K562 (cell line): ENCODE data around the gene EXD2. TPM values are rescaled to one million over a fixed set of nuclear protein-coding genes. Genes with fewer than 3 reads are reported as not detected.

Experiments used
- ID3 ChIP-seq, 2 experiments: fragments of 250-450 bp in 1 of 2; fragments of 450-650 bp in 1 of 2; sonication (Bioruptor Pico) in 1 of 2; IDR thresholded peaks; 2 replicates each; pipeline versions ENCODE4 v1.6.1 to v1.8.0; 2016 to 2021; ENCODE audit warnings: mild to moderate bottlenecking in 2 of 2, moderate library complexity in 2 of 2, missing compliant biosample characterization in 1 of 2, missing genetic modification characterization in 1 of 2
- MCM7 ChIP-seq, 2 experiments: fragments of 450-650 bp; IDR thresholded peaks; 2 replicates each; pipeline ENCODE4 v1.6.1; 2016 to 2018
- SMAD4 ChIP-seq: fragments of 250-450 bp; sonication (Bioruptor Pico); conservative IDR thresholded peaks from 2 replicates; pipeline ENCODE4 v1.8.0; 2021; ENCODE audit warnings: inconsistent platforms, mild to moderate bottlenecking, moderate library complexity
- WHSC1 ChIP-seq: IDR thresholded peaks from one replicate; pipeline ENCODE4 v1.6.1; 2012; ENCODE audit warnings: low read length, control low read depth, inconsistent platforms
- YY1 ChIP-seq, 3 experiments: IDR thresholded peaks; 2 replicates each; pipeline ENCODE4 v1.6.1; 2011; ENCODE audit warnings: low read length in 2 of 3, mild to moderate bottlenecking in 2 of 3, moderate library complexity in 2 of 3, borderline replicate concordance in 1 of 3, control low read depth in 1 of 3, low read depth in 1 of 3; ENCODE audit not compliant: insufficient read depth in 3 of 3, insufficient replicate concordance in 2 of 3, control insufficient read depth in 1 of 3, insufficient read length in 1 of 3; ENCODE audit errors: extremely low read depth in 1 of 3
- polyA plus RNA-seq, 8 experiments: library from polyadenylated mRNA; depleted of rRNA in 4 of 8; stranded (reverse) in 5 of 8; unstranded in 3 of 8; fragments of >200 nt; fragmentation: Nextera tagmentation in 2 of 8; fragmentation: Illumina TruSeq in 1 of 8; extraction: Ambion mirVana in 2 of 8; extraction: Trizol in 1 of 8; gene quantifications; 2 replicates each; pipeline versions ENCODE4 v1.2.1 to v1.2.3, GENCODE V29; 2011 to 2014; ENCODE audit warnings: inconsistent platforms in 1 of 8, missing spikeins in 1 of 8
- small RNA-seq: library from RNA; depleted of rRNA; stranded (forward); fragments of <200 nt; gene quantifications from one replicate; pipeline ENCODE3, GENCODE V24; 2014
- total RNA-seq, 7 experiments: library from RNA; depleted of rRNA in 6 of 7; stranded (reverse); fragments of >200 nt in 6 of 7; fragmentation: Illumina TruSeq in 2 of 7; extraction: Trizol in 2 of 7; gene quantifications; 2 replicates each; pipeline versions ENCODE4 v1.2.1 to v1.2.3, GENCODE V29; 2011 to 2021; ENCODE audit warnings: low replicate concordance in 1 of 7

The EXD2 gene
- total and polyA plus RNA-seq, 9 of the 15 experiments (the other 6 are each of a cell fraction or from before 2014, with no cell fraction given): 1.6 to 7.5 (median 3.7) TPM

DNA sequence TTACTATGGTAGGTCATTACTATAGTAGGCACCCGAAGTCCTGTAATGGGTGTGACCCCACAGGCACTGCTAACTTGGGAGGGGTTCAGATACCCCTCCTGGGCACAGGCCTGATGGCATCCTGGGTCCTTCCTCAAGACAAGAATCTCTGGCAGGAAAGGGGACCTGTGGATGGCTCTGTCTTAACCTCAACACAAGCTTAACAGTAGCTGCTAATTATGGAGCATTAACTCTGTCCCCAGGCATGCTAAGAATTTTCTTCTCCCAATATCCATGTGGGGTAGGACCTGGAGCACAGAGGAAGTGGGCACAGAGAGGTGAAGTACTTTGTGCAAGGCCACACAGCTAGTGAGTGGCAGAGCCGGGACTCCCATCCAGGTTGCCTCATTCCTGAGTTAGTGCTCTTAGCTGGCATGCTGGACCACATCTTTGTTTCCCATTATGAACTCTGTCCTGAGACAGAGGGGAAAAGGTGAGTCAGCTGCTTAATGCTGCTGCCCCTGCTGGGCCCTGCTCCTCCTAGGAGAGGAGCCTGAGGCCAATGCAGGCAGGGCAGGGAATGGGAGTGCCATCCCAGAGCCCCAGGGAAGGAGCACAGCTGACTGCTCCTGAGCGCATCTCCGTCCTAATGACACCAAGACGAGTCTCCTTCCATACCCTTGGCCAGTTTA, 100.7 kb downstream of the EXD2 start (continued):
- no peak for TF ChIP-seq ID3 (CRISPR knock-in tag; IDR thresholded peaks at IDR 0.05)
- TF ChIP-seq ID3 (tag; IDR thresholded peaks at IDR 0.05): no peak
- no peak for TF ChIP-seq WHSC1
- no peak for TF ChIP-seq YY1 (IDR thresholded peaks at IDR 0.05; ENCODE audit: borderline replicate concordance in 1 of 3, control insufficient read depth in 1 of 3, extremely low read depth in 1 of 3, insufficient read depth in 3 of 3, insufficient read length in 1 of 3, insufficient replicate concordance in 2 of 3, low read depth in 1 of 3, low read length in 2 of 3)
- TF ChIP-seq SMAD4 (CRISPR knock-in tag): no peak
- no peak for TF ChIP-seq MCM7 (IDR thresholded peaks at IDR 0.05)

Small RNA genes within 50 kb of the gene (small RNA-seq; reads per million reads assigned to genes)
- not detected for gene RF00019

Other genes starting within 250 kb of the EXD2 start
- gene ACTN1, start 212.2 kb upstream of the EXD2 start, total RNA-seq (2014; rRNA removed): 42.5 and 47.3 TPM in 2 replicates
- 15.9 and 16.8 TPM in 2 replicates for gene ACTN1, start 212.2 kb upstream of the EXD2 start, total RNA-seq (2014; rRNA removed; fragmentation: Illumina TruSeq; extraction: Trizol)
- 26.1 and 26.8 TPM in 2 replicates for gene ACTN1, start 212.2 kb upstream of the EXD2 start, total RNA-seq (2015; rRNA removed; fragmentation: Illumina TruSeq; extraction: Trizol)
- 62.3 and 67.7 TPM in 2 replicates for gene ACTN1, start 212.2 kb upstream of the EXD2 start, total RNA-seq (2021)
- 37.3 and 44.7 TPM in 2 replicates for gene ACTN1, start 212.2 kb upstream of the EXD2 start, polyA plus RNA-seq (2011; rRNA removed)
- 56.9 and 59.2 TPM in 2 replicates for gene ACTN1, start 212.2 kb upstream of the EXD2 start, polyA plus RNA-seq (2014; fragmentation: Illumina TruSeq; extraction: Trizol)
- 1 to 10 TPM; 2.2 to 5.6 TPM for gene ACTN1, start 212.2 kb upstream of the EXD2 start, polyA plus RNA-seq (2014; fragmentation: Nextera tagmentation; extraction: Ambion mirVana)
- 30.8 and 34.5 TPM in 2 replicates for gene ACTN1, start 212.2 kb upstream of the EXD2 start, polyA plus RNA-seq (2014; rRNA removed)
- 7.5 and 8.1 TPM in 2 replicates for gene DCAF5, start 38.4 kb upstream of the EXD2 start, total RNA-seq (2014; rRNA removed)
- 11.3 and 12.7 TPM in 2 replicates for gene DCAF5, start 38.4 kb upstream of the EXD2 start, total RNA-seq (2014; rRNA removed; fragmentation: Illumina TruSeq; extraction: Trizol)
- gene DCAF5, start 38.4 kb upstream of the EXD2 start, total RNA-seq (2015; rRNA removed; fragmentation: Illumina TruSeq; extraction: Trizol): 12.5 and 13.2 TPM in 2 replicates
- 16.9 and 20.2 TPM in 2 replicates for gene DCAF5, start 38.4 kb upstream of the EXD2 start, total RNA-seq (2021)
- gene DCAF5, start 38.4 kb upstream of the EXD2 start, polyA plus RNA-seq (2011; rRNA removed): 24.1 and 26.3 TPM in 2 replicates
- gene DCAF5, start 38.4 kb upstream of the EXD2 start, polyA plus RNA-seq (2014; fragmentation: Illumina TruSeq; extraction: Trizol): 21.8 and 23.6 TPM in 2 replicates
- 1 to 10 TPM; 5.6 to 9.1 TPM for gene DCAF5, start 38.4 kb upstream of the EXD2 start, polyA plus RNA-seq (2014; fragmentation: Nextera tagmentation; extraction: Ambion mirVana)
- gene DCAF5, start 38.4 kb upstream of the EXD2 start, polyA plus RNA-seq (2014; rRNA removed): 13.7 and 15.1 TPM in 2 replicates
- not detected in 2 replicates for gene GALNT16, start 68.7 kb downstream of the EXD2 start, total RNA-seq (2014; rRNA removed)
- not detected in 2 replicates for gene GALNT16, start 68.7 kb downstream of the EXD2 start, total RNA-seq (2014; rRNA removed; fragmentation: Illumina TruSeq; extraction: Trizol)
- gene GALNT16, start 68.7 kb downstream of the EXD2 start, total RNA-seq (2015; rRNA removed; fragmentation: Illumina TruSeq; extraction: Trizol): not detected in 2 replicates
- gene GALNT16, start 68.7 kb downstream of the EXD2 start, total RNA-seq (2021): not detected in 2 replicates
- not detected in 2 replicates for gene GALNT16, start 68.7 kb downstream of the EXD2 start, polyA plus RNA-seq (2011; rRNA removed)
- gene GALNT16, start 68.7 kb downstream of the EXD2 start, polyA plus RNA-seq (2014; fragmentation: Illumina TruSeq; extraction: Trizol): not detected in 2 replicates
- gene GALNT16, start 68.7 kb downstream of the EXD2 start, polyA plus RNA-seq (2014; fragmentation: Nextera tagmentation; extraction: Ambion mirVana): not detected
- not detected in 2 replicates for gene GALNT16, start 68.7 kb downstream of the EXD2 start, polyA plus RNA-seq (2014; rRNA removed)
- 78.2 and 162 TPM in 2 replicates for gene ERH, start 206.8 kb downstream of the EXD2 start, total RNA-seq (2014; rRNA removed)
- gene ERH, start 206.8 kb downstream of the EXD2 start, total RNA-seq (2014; rRNA removed; fragmentation: Illumina TruSeq; extraction: Trizol): 245 and 297 TPM in 2 replicates
- 236 and 260 TPM in 2 replicates for gene ERH, start 206.8 kb downstream of the EXD2 start, total RNA-seq (2015; rRNA removed; fragmentation: Illumina TruSeq; extraction: Trizol)
- 247 and 250 TPM in 2 replicates for gene ERH, start 206.8 kb downstream of the EXD2 start, total RNA-seq (2021)
- 213 and 281 TPM in 2 replicates for gene ERH, start 206.8 kb downstream of the EXD2 start, polyA plus RNA-seq (2011; rRNA removed)
- 228 and 255 TPM in 2 replicates for gene ERH, start 206.8 kb downstream of the EXD2 start, polyA plus RNA-seq (2014; fragmentation: Illumina TruSeq; extraction: Trizol)
- 100 to 1,000 TPM; 292 to 474 TPM for gene ERH, start 206.8 kb downstream of the EXD2 start, polyA plus RNA-seq (2014; fragmentation: Nextera tagmentation; extraction: Ambion mirVana)
- gene ERH, start 206.8 kb downstream of the EXD2 start, polyA plus RNA-seq (2014; rRNA removed): 207 and 239 TPM in 2 replicates
- 26.7 and 31.1 TPM in 2 replicates for gene SLC39A9, start 207.2 kb downstream of the EXD2 start, total RNA-seq (2014; rRNA removed)
- gene SLC39A9, start 207.2 kb downstream of the EXD2 start, total RNA-seq (2014; rRNA removed; fragmentation: Illumina TruSeq; extraction: Trizol): 46.4 and 52.8 TPM in 2 replicates
- gene SLC39A9, start 207.2 kb downstream of the EXD2 start, total RNA-seq (2015; rRNA removed; fragmentation: Illumina TruSeq; extraction: Trizol): 44.6 and 47.1 TPM in 2 replicates
- gene SLC39A9, start 207.2 kb downstream of the EXD2 start, total RNA-seq (2021): 40.2 and 41.4 TPM in 2 replicates
- 66.0 and 66.9 TPM in 2 replicates for gene SLC39A9, start 207.2 kb downstream of the EXD2 start, polyA plus RNA-seq (2011; rRNA removed)
- 28.3 and 32.5 TPM in 2 replicates for gene SLC39A9, start 207.2 kb downstream of the EXD2 start, polyA plus RNA-seq (2014; fragmentation: Illumina TruSeq; extraction: Trizol)
- gene SLC39A9, start 207.2 kb downstream of the EXD2 start, polyA plus RNA-seq (2014; fragmentation: Nextera tagmentation; extraction: Ambion mirVana): 10 to 100 TPM; 18.4 to 24.0 TPM
- 23.0 and 23.7 TPM in 2 replicates for gene SLC39A9, start 207.2 kb downstream of the EXD2 start, polyA plus RNA-seq (2014; rRNA removed)